Astrocyte of the spinal cord (primary cell): ENCODE results near the gene TOM1L2.

Experiments used
- DNase-seq: peaks from one replicate; pipeline ENCODE4 v3.0.0; 2011; ENCODE audit warnings: low read depth, low spot score
- H3K4me3 ChIP-seq: 2 replicates; pipeline ENCODE4 v1.5.1; 2011; ENCODE audit warnings: low read depth, mild to moderate bottlenecking, low read length, moderate library complexity
- in situ Hi-C: cut with HindIII; loops from 2 replicates; pipeline ENCODE4 v1.10.0; 2017; ENCODE audit warnings: low sequenced_read_pairs
- TF ChIP-seq, protein P1 (sequence below): IDR thresholded peaks from 2 replicates; pipeline ENCODE4 v1.5.1; 2012; ENCODE audit warnings: low read depth, mild to moderate bottlenecking, low read length, inconsistent platforms

Gene TOM1L2

DNA sequence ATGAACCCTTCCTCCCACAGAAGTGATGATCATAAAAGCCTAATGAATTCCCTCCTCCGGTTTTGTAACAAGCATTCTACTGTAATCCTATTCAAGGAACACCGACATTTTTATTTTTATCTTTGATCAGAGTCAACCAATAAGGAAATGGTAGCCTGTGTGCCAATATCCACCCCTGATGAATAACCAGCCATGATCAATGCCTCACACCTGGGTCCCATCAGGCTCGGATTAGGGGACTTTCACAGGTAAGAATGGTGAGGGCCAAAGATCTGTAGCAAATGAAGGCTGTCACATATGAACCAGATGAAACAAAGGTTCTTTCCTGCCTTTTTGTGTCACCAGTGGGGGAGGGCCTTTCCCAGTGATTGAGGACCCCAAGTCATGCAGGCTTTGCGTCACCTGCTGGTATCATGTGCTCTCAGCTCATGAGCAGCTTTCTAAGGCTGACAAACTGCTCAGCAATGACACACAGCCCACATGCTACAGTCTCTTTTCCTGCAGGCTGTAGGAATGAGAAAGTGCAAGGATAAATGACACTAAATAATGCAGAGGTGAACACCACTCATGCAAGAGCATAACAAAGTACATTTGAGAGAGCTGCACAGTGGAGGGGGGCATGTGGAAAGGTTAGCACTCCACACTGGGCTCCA lies 34.9 kb downstream of the TOM1L2 start:
- TF ChIP-seq, protein P1, sequence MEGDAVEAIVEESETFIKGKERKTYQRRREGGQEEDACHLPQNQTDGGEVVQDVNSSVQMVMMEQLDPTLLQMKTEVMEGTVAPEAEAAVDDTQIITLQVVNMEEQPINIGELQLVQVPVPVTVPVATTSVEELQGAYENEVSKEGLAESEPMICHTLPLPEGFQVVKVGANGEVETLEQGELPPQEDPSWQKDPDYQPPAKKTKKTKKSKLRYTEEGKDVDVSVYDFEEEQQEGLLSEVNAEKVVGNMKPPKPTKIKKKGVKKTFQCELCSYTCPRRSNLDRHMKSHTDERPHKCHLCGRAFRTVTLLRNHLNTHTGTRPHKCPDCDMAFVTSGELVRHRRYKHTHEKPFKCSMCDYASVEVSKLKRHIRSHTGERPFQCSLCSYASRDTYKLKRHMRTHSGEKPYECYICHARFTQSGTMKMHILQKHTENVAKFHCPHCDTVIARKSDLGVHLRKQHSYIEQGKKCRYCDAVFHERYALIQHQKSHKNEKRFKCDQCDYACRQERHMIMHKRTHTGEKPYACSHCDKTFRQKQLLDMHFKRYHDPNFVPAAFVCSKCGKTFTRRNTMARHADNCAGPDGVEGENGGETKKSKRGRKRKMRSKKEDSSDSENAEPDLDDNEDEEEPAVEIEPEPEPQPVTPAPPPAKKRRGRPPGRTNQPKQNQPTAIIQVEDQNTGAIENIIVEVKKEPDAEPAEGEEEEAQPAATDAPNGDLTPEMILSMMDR: no peak
- no peak overlapping the region for H3K4me3 ChIP-seq
- in situ Hi-C loops: no loop called here
- DNase-seq: no peak

- in situ Hi-C loops: no loop called here
- peak; percentile 85 for DNase-seq
- TF ChIP-seq, protein P1: no peak
These were observed 36.6 kb downstream of the TOM1L2 start for GRCh38 chr17:17935321-17936271.

DNA sequence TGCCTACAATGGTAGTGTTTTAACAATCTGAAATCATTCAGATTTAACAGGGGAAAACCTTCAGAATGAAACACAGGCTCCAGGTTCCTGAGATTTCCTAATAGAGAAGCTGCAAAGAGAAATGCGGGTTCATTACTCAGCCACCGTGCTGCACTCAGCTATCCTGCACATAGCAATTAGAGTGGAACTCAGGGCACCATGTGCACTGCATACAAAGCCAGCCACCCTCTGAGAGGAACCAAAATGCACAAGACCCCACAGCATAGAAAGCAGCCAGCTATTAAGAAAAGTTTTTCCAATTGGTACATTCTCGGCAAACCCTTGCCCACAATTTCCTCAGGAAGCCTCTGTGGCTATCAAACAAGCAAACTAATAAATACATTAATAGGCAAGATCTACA lies 37.4 kb downstream of the TOM1L2 start:
- in situ Hi-C loops: no loop called here
- DNase-seq: no peak
- TF ChIP-seq, protein P1: no peak
- H3K4me3 ChIP-seq: no peak overlapping the region

More at GRCh38 chr17:17935321-17936271, 36.6 kb downstream of the TOM1L2 start:
- H3K4me3 ChIP-seq: no peak overlapping the region

DNA sequence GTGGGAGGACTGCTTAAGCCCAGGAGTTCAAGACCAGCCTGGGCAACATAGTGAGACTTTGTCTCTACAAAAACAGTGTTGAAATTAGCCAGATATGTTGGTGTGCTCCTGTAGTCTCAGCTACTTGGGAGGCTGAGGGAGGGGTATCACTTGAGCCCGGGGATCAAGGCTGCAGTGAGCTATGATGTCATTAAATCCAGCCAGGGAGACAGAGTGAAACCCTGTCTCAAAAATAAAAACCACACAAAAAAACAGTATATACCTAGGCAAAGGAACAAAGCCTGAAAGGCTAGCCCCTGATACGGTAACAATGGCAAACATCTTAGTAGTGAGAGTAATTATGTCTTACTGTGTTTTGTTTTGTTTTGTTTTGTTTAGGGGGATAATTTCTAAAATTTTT lies 38.0 kb downstream of the TOM1L2 start:
- TF ChIP-seq, protein P1: no peak
- DNase-seq: no peak
- in situ Hi-C loops: no loop called here
- no peak overlapping the region for H3K4me3 ChIP-seq

GRCh38 chr17:17933775-17934174 lies 38.4 kb downstream of the TOM1L2 start:
- in situ Hi-C loops: no loop called here
- H3K4me3 ChIP-seq: no peak overlapping the region
- TF ChIP-seq, protein P1: no peak
- no peak for DNase-seq

GRCh38 chr17:17931159-17931558 lies 41.0 kb downstream of the TOM1L2 start:
- in situ Hi-C loops: no loop called here
- TF ChIP-seq, protein P1: no peak
- H3K4me3 ChIP-seq: no peak overlapping the region
- no peak for DNase-seq
